22Rv1 (cell line): ENCODE results near the gene ADCY9.

Source experiments
- H3K27ac ChIP-seq: fragments of 450-650 bp; 2 replicates; pipeline ENCODE4 v1.5.1; 2017
- ZFX ChIP-seq: fragments of 450-650 bp; IDR thresholded peaks from 2 replicates; pipeline ENCODE4 v1.6.1; 2017; ENCODE audit warnings: antibody characterized with exemption, borderline replicate concordance
- TF ChIP-seq, protein P1 (sequence below): fragments of 450-650 bp; IDR thresholded peaks from 2 replicates; pipeline ENCODE4 v1.5.1; 2017; ENCODE audit warnings: mild to moderate bottlenecking

The ADCY9 gene

GRCh38 chr16:4110065-4110464 is 6.2 kb downstream of the ADCY9 start:
- no peak for TF ChIP-seq ZFX
- TF ChIP-seq, protein P1, sequence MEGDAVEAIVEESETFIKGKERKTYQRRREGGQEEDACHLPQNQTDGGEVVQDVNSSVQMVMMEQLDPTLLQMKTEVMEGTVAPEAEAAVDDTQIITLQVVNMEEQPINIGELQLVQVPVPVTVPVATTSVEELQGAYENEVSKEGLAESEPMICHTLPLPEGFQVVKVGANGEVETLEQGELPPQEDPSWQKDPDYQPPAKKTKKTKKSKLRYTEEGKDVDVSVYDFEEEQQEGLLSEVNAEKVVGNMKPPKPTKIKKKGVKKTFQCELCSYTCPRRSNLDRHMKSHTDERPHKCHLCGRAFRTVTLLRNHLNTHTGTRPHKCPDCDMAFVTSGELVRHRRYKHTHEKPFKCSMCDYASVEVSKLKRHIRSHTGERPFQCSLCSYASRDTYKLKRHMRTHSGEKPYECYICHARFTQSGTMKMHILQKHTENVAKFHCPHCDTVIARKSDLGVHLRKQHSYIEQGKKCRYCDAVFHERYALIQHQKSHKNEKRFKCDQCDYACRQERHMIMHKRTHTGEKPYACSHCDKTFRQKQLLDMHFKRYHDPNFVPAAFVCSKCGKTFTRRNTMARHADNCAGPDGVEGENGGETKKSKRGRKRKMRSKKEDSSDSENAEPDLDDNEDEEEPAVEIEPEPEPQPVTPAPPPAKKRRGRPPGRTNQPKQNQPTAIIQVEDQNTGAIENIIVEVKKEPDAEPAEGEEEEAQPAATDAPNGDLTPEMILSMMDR: no peak
- no peak overlapping the region for H3K27ac ChIP-seq

GRCh38 chr16:4109250-4109736 is 6.9 kb downstream of the ADCY9 start:
- no peak overlapping the region for H3K27ac ChIP-seq
- TF ChIP-seq ZFX: no peak
- TF ChIP-seq, protein P1: no peak

DNA sequence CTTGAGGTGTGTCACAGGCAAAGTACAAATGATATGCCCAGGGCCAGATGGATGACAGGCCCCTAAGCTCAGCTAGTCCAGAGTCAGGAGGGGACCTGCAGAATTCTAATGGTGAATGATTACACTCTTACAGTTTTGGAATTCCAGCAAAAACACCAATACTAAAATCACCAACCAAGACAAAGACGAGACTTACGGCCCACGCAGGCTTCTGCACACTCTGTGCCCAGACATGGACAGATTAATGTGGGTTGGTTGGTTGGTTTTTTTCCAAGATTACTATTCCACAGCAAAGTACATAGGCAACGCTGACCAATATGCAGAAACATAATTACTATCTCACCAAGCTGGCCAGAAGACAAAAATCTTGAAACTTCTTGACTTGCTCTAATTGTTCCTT is 9.7 kb downstream of the ADCY9 start:
- no peak for TF ChIP-seq ZFX
- TF ChIP-seq, protein P1: no peak
- H3K27ac ChIP-seq: no peak overlapping the region

DNA sequence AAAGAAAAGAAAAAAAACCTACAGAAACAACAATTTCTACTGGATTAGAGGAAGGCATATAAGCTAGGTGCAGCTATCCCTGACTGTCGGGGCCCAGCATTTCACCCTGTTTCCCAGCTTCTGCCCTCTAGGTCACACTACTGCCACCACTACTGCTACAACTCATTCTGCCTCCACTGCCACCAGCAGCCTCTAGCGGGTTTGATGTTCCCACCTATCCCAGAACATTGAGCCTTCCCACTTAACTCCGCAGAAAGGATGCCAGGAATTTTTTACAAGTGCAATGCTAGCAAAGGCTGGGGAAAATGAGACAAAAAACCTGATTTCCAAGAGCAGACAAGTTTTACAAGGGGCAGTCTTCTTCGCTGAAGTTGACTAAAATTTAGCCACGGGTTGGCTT is 10.4 kb downstream of the ADCY9 start:
- H3K27ac ChIP-seq: no peak overlapping the region
- TF ChIP-seq, protein P1: no peak
- TF ChIP-seq ZFX: no peak

DNA sequence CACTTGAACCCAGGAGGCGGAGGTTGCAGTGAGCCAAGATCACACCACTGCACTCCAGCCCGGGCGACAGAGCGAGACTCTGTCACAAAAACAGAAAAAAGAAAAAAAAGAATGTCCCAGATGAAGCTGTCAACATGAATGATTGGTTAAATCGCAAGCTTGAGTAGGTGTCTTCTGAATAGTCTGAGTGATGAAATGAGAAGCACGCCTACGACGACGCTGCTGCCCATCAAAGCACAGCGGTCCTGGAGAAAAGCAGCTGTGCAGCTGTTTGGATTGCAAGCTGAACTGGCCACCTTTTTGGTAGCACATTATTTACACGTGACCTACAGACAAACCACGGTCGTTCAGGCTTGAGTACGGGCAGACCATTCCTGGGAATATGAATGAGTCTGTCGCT is 12.5 kb downstream of the ADCY9 start:
- TF ChIP-seq ZFX: no peak
- TF ChIP-seq, protein P1: no peak

GRCh38 chr16:4101421-4102219 is 14.6 kb downstream of the ADCY9 start:
- H3K27ac ChIP-seq: no peak overlapping the region
- no peak for TF ChIP-seq ZFX
- TF ChIP-seq, protein P1: no peak

More for the DNA sequence above, 12.5 kb downstream of the ADCY9 start:
- no peak overlapping the region for H3K27ac ChIP-seq

GRCh38 chr16:4098501-4098900 is 17.7 kb downstream of the ADCY9 start:
- H3K27ac ChIP-seq: peak overlapping the region; percentile 47
- TF ChIP-seq, protein P1: no peak
- no peak for TF ChIP-seq ZFX
